HG03060 (cell line): Measurements from ENCODE around the gene TMEM184B.
"Not testable (repeated sequence)": the region's sequence is repeated elsewhere in the genome, so short reads cannot be mapped to it uniquely, and the experiment has no call there.

Source experiments
- ATAC-seq: cut with Tn5 transposase; IDR thresholded peaks from one replicate; pipeline ENCODE4 v1.9.1; 2021; ENCODE audit warnings: low read depth, moderate number of reproducible peaks; ENCODE audit not compliant: unreplicated experiment

The TMEM184B gene

GRCh38 chr22:38187413-38188212 lies 85.2 kb downstream of the TMEM184B start:
- no peak for ATAC-seq

- no peak for ATAC-seq
These were observed 86.4 kb downstream of the TMEM184B start for GRCh38 chr22:38186429-38186828.

- ATAC-seq, result no peak
These were observed 88.0 kb downstream of the TMEM184B start for GRCh38 chr22:38184788-38185187.

- peak; percentile 63 for ATAC-seq
These were observed 91.2 kb downstream of the TMEM184B start, which contains the start of gene PLA2G6 for GRCh38 chr22:38181453-38182200. TSS of gene PLA2G6 (minus strand) at chr22:38181830. CDS start at chr22:38169426, 12,404 bp downstream.

- ATAC-seq, result no peak
These were observed 91.9 kb downstream of the TMEM184B start for GRCh38 chr22:38180841-38181452.

GRCh38 chr22:38178605-38178937 lies 94.2 kb downstream of the TMEM184B start:
- not testable (repeated sequence) for ATAC-seq

GRCh38 chr22:38177926-38178604 lies 94.7 kb downstream of the TMEM184B start:
- no peak for ATAC-seq

GRCh38 chr22:38177571-38177925 lies 95.3 kb downstream of the TMEM184B start:
- not testable (repeated sequence) for ATAC-seq

GRCh38 chr22:38177044-38177443 lies 95.8 kb downstream of the TMEM184B start:
- no peak for ATAC-seq

GRCh38 chr22:38176170-38176741 lies 96.6 kb downstream of the TMEM184B start:
- no peak for ATAC-seq

GRCh38 chr22:38175206-38176118 lies 97.3 kb downstream of the TMEM184B start:
- ATAC-seq, result no peak

GRCh38 chr22:38174626-38175025 lies 98.2 kb downstream of the TMEM184B start:
- no peak for ATAC-seq

- ATAC-seq, result no peak
These were observed 99.2 kb downstream of the TMEM184B start for GRCh38 chr22:38173641-38173906.

GRCh38 chr22:38172832-38173640 lies 99.8 kb downstream of the TMEM184B start:
- ATAC-seq, result no peak

GRCh38 chr22:38171927-38172831 lies 100.6 kb downstream of the TMEM184B start:
- no peak for ATAC-seq

GRCh38 chr22:38170469-38170868 lies 102.3 kb downstream of the TMEM184B start:
- ATAC-seq, result no peak
